Spleen (tissue), 11 donors: ENCODE data around the gene CLDN34. TPM values are rescaled to one million over a fixed set of nuclear protein-coding genes. Genes with fewer than 3 reads are reported as not detected.

Experiments
- DNase-seq: peaks from one replicate; pipeline ENCODE4 v3.0.0-alpha.2; 2020
- H3K27ac ChIP-seq, 8 donors: fragments of 200-600 bp; sonication (generic) in 7 of 8; 1 replicate in 4 of 8; 2 replicates in 4 of 8; pipeline versions ENCODE4 v1.5.0 to v1.8.0; 2016 to 2021; ENCODE audit warnings: inconsistent platforms in 4 of 8, mild to moderate bottlenecking in 4 of 8, moderate library complexity in 1 of 8
- H3K27me3 ChIP-seq, 7 donors: fragments of 200-600 bp; sonication (generic) in 6 of 7; replicated peaks in 1 of 7; 1 replicate in 4 of 7; 2 replicates in 3 of 7; pipeline versions ENCODE4 v1.5.0 to v1.8.0; 2016 to 2021; ENCODE audit warnings: inconsistent platforms in 3 of 7, mild to moderate bottlenecking in 1 of 7
- H3K36me3 ChIP-seq, 6 donors: fragments of 200-600 bp; sonication (generic) in 5 of 6; 1 replicate in 4 of 6; 2 replicates in 2 of 6; pipeline versions ENCODE4 v1.5.0 to v1.8.0; 2016 to 2021; ENCODE audit warnings: inconsistent platforms in 2 of 6
- H3K4me1 ChIP-seq, 6 donors: fragments of 200-600 bp; sonication (generic) in 5 of 6; 1 replicate in 3 of 6; 2 replicates in 3 of 6; pipeline versions ENCODE4 v1.5.0 to v1.8.0; 2016 to 2021; ENCODE audit warnings: inconsistent platforms in 3 of 6
- H3K4me3 ChIP-seq, 8 donors: fragments of 200-600 bp; sonication (generic) in 7 of 8; 1 replicate in 4 of 8; 2 replicates in 4 of 8; pipeline versions ENCODE4 v1.5.0 to v1.8.0; 2016 to 2021; ENCODE audit warnings: inconsistent platforms in 4 of 8, mild to moderate bottlenecking in 4 of 8, moderate library complexity in 2 of 8
- H3K9me3 ChIP-seq, 8 donors: fragments of 200-600 bp; sonication (generic) in 7 of 8; 1 replicate in 4 of 8; 2 replicates in 4 of 8; pipeline versions ENCODE4 v1.5.0 to v1.8.0; 2016 to 2021; ENCODE audit warnings: inconsistent platforms in 4 of 8
- POLR2A ChIP-seq, 3 donors: fragments of 450-650 bp; IDR thresholded peaks; one replicate each; pipeline ENCODE4 v1.5.1; 2017; ENCODE audit warnings: antibody characterized with exemption in 3 of 3, mild to moderate bottlenecking in 1 of 3
- POLR2AphosphoS5 ChIP-seq, 3 donors: sonication (generic); formaldehyde crosslinking; IDR thresholded peaks; one replicate each; pipeline ENCODE4 v1.5.1; 2017; ENCODE audit warnings: antibody characterized with exemption in 3 of 3
- WGBS, 5 donors: extraction: QIAGEN DNeasy Blood & Tissue Kit in 3 of 5; methylation state at CpG; one replicate each; pipeline versions ENCODE4 v1.1.5 to v1.1.7; 2013 to 2018; 5-methylcytosine and 5-hydroxymethylcytosine counted together
- intact Hi-C: fragments of 100-400 bp; cut with DNase I; formaldehyde crosslinking; loops from one replicate; pipeline ENCODE4 v1.15.0; 2023; ENCODE audit warnings: low total_unique reads
- polyA plus RNA-seq, 3 donors: library from polyadenylated mRNA; stranded (reverse); fragments of 200-250 nt; gene quantifications; one replicate each; pipeline ENCODE4 v1.2.1, GENCODE V29; 2013
- total RNA-seq, 7 donors: library from RNA; depleted of rRNA in 3 of 7; stranded (reverse); fragments of >200 nt in 3 of 7; fragmentation: NEBNext Ultra II Directional in 4 of 7; extraction: Animal tissue kit (Norgen Biotek cat#: 25700) in 4 of 7; gene quantifications; one replicate each; pipeline versions ENCODE4 v1.1.0 to v1.2.1, GENCODE V29; 2016 to 2021
- TF ChIP-seq, protein P1 (sequence below), 11 experiments: fragments of 200-600 bp in 7 of 11; fragments of 450-650 bp in 4 of 11; sonication (generic) in 4 of 11; IDR thresholded peaks in 8 of 11; conservative IDR thresholded peaks in 3 of 11; 1 replicate in 7 of 11; 2 replicates in 4 of 11; pipeline versions ENCODE4 v1.4.0 to v1.8.0; 2016 to 2021; ENCODE audit warnings: antibody characterized with exemption in 11 of 11, inconsistent platforms in 4 of 11, mild to moderate bottlenecking in 1 of 11
- donor health status: healthy with polysubstance abuse.
- donor health status: DM: no; HTN: no; CAD: no; lungs with moderate emphysema.
- donor health status: DM: no; HTN: no; CAD: no.
- donor health status: Bipolar disorder and iron deficiency.
- donor health status: healthy.
- donor health status: DM: no; HTN: no; CAD: no.
- donor health status: DM: yes; HTN: yes; CAD: no.

CLDN34 gene
- total and polyA plus RNA-seq, 10 donors: not detected

DNA sequence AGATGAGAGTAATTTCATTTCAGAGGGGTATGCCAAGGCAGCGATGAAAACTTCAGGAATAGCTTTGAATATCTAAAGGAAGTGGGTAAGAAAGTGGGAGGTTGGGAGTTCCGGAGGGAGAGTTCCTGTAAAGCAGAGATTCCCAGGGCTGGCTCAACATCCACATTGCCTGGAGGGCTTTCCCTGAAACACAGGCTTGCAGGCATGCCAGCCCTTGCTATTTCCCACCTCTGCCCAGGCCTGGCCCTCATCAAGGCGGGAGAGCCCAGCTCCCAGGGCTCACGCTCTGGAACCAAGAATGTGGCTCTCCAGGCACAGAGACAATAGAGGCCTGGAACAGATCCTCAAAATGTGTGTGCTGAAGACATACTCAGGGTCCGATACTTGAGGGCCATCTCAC, 43.8 kb upstream of the CLDN34 start:
- Histone ChIP-seq H3K9me3 (no peaks in the 10 kb centered on the region), H3K27ac (no peak overlapping the region), H3K36me3 (no peaks in the 10 kb centered on the region), H3K4me3 (no peak overlapping the region), H3K4me1 (no peaks in the 10 kb centered on the region), H3K27me3 (peaks cover 0 to 5% (median 0%) of the 10 kb centered on the region in 7 donors)
- intact Hi-C loops: no loop called here
- TF ChIP-seq, protein P1, sequence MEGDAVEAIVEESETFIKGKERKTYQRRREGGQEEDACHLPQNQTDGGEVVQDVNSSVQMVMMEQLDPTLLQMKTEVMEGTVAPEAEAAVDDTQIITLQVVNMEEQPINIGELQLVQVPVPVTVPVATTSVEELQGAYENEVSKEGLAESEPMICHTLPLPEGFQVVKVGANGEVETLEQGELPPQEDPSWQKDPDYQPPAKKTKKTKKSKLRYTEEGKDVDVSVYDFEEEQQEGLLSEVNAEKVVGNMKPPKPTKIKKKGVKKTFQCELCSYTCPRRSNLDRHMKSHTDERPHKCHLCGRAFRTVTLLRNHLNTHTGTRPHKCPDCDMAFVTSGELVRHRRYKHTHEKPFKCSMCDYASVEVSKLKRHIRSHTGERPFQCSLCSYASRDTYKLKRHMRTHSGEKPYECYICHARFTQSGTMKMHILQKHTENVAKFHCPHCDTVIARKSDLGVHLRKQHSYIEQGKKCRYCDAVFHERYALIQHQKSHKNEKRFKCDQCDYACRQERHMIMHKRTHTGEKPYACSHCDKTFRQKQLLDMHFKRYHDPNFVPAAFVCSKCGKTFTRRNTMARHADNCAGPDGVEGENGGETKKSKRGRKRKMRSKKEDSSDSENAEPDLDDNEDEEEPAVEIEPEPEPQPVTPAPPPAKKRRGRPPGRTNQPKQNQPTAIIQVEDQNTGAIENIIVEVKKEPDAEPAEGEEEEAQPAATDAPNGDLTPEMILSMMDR (IDR thresholded peaks at IDR 0.05 in 8 of 11, conservative IDR thresholded peaks at IDR 0.05 in 3 of 11): no peak
- TF ChIP-seq POLR2A (IDR thresholded peaks at IDR 0.05) (no peak), POLR2AphosphoS5 (IDR thresholded peaks at IDR 0.05) (no peak)
- DNase-seq: no peak
- 76 to 94% (median 82%) methylated on average over 4 to 5 of the region's 5 CpGs for WGBS, 5 donors

DNA sequence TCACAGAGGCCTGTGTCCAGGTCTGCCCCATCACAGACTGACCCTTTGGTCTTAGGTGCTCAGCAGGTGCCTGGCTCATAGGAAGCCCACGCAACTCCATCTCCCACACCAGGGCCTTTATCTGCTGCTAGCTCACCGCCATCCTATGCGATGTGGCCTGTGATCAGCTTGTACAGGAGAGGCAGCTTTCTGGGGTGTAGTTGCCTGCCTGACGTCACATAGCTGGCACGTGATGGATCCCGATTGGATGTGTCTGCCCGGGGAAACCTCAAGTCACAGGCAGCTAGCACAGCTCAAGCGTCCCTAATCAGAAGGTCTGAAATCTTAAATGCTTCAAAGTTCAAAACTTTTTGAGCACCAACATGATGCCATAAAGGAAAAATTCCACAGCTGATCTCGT, 41.2 kb upstream of the CLDN34 start:
- no peak for TF ChIP-seq POLR2AphosphoS5 (IDR thresholded peaks at IDR 0.05)
- TF ChIP-seq, protein P1 (IDR thresholded peaks at IDR 0.05 in 8 of 11, conservative IDR thresholded peaks at IDR 0.05 in 3 of 11): no peak
- TF ChIP-seq POLR2A (IDR thresholded peaks at IDR 0.05): no peak
- Histone ChIP-seq H3K9me3 (no peaks in the 10 kb centered on the region), H3K4me3 (no peak overlapping the region), H3K27me3 (peaks cover 0 to 5% (median 0%) of the 10 kb centered on the region in 7 donors), H3K4me1 (no peaks in the 10 kb centered on the region), H3K36me3 (no peaks in the 10 kb centered on the region), H3K27ac (no peak overlapping the region)
- WGBS, 5 donors: 90 to 100% (median 93%) methylated on average over 1 to 9 of the region's 9 CpGs
- DNase-seq: no peak
- intact Hi-C loops: no loop called here

DNA sequence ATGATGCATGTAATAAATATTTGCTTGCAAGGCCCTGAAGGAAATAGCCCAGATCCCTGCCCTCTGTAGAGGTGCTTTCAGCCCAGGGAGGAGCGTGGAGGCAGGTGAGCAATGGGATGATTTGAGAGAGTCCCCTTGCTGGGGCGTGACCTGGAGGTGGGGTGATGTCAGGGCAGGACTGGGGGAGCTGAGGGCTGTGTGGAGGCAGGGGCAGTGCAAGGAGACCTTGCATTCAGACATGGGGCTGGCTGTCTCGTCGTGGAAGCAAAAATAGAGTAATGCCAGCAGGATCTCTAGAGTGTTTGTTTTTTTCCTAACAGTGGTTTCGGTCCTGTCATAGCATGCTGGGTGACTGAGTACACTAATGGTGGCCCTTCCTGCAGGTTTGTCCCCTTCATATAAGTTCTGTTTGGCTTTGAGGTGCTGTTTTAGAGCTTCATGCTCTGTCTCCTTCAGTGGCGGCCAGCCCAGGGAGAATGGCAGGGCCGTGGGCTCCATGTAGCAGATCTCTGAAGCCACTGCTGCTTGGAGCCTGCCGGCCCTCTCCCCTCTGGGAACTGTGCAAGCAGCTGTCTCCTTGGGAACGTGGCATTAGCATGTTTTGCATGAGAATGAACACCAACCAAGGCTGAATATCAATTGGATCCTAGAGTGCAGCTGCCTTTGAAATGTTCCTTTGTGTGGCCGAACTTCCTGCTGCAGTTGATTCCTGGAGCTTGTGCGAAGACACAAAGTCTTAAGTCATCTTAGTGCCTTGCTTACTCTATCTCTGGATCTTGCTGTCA, 39.3 kb upstream of the CLDN34 start:
- H3K27ac ChIP-seq: no peak overlapping the region
- no peaks in the 10 kb centered on the region for H3K9me3 ChIP-seq
- no peaks in the 10 kb centered on the region for H3K36me3 ChIP-seq
- TF ChIP-seq POLR2A (IDR thresholded peaks at IDR 0.05) (no peak), POLR2AphosphoS5 (IDR thresholded peaks at IDR 0.05) (no peak)
- TF ChIP-seq, protein P1 (IDR thresholded peaks at IDR 0.05 in 8 of 11, conservative IDR thresholded peaks at IDR 0.05 in 3 of 11): no peak
- H3K4me1 ChIP-seq: no peaks in the 10 kb centered on the region
- no peak for DNase-seq
- 51 to 90% (median 83%) methylated on average over 7 to 11 of the region's 11 CpGs for WGBS, 5 donors
- intact Hi-C loops: no loop called here
- H3K27me3 ChIP-seq: peaks cover 0 to 3% (median 0%) of the 10 kb centered on the region in 7 donors
- H3K4me3 ChIP-seq: no peak overlapping the region

- H3K36me3 ChIP-seq: no peaks in the 10 kb centered on the region
- no peak for TF ChIP-seq POLR2A (IDR thresholded peaks at IDR 0.05)
- TF ChIP-seq, protein P1 (IDR thresholded peaks at IDR 0.05 in 8 of 11, conservative IDR thresholded peaks at IDR 0.05 in 3 of 11): no peak
- no peak for TF ChIP-seq POLR2AphosphoS5 (IDR thresholded peaks at IDR 0.05)
- H3K9me3 ChIP-seq: no peaks in the 10 kb centered on the region
- H3K27me3 ChIP-seq: peaks cover 0 to 6% (median 0%) of the 10 kb centered on the region in 7 donors
- DNase-seq: no peak
- no peak overlapping the region for H3K27ac ChIP-seq
- H3K4me3 ChIP-seq: no peak overlapping the region
- intact Hi-C loops: no loop called here
- peaks cover 0 to 3% (median 0%) of the 10 kb centered on the region in 6 donors for H3K4me1 ChIP-seq
- 74 to 95% (median 85%) methylated on average over 3 of the region's 3 CpGs for WGBS, 5 donors
These were observed 31.7 kb upstream of the CLDN34 start for GRCh38 chrX:9935436-9935835.
